WI38 (cell line): ENCODE measurements around the gene TUBGCP6.

Experiments used
- H3K4me3 ChIP-seq: 2 replicates; pipeline ENCODE4 v1.5.1; 2011; ENCODE audit warnings: low read depth, mild to moderate bottlenecking, control low read depth, low read length
- TF ChIP-seq, protein P1 (sequence below): IDR thresholded peaks from 2 replicates; pipeline ENCODE4 v1.5.1; 2012; ENCODE audit warnings: low read depth, mild to moderate bottlenecking, control low read depth, low read length

TUBGCP6 gene

DNA sequence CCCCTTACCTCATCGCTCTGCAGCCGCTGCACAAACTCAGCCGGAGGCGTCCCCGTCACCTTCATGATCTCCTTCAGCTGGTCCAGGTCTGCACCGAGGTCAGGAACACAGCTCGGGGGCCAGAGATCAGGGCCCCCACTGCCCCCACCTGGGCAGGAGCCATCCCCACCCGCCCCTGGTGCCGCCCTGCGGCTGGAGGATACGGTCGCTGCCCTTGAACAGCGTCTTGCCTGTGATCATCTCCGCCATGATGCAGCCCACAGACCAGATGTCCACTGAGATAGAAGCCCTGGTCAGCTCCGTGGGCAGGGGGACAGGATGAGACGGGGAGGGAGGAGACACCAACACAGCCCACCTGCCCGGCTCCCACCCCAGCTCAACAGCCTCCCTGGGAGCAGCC, 10.8 kb upstream of the TUBGCP6 start:
- TF ChIP-seq, protein P1, sequence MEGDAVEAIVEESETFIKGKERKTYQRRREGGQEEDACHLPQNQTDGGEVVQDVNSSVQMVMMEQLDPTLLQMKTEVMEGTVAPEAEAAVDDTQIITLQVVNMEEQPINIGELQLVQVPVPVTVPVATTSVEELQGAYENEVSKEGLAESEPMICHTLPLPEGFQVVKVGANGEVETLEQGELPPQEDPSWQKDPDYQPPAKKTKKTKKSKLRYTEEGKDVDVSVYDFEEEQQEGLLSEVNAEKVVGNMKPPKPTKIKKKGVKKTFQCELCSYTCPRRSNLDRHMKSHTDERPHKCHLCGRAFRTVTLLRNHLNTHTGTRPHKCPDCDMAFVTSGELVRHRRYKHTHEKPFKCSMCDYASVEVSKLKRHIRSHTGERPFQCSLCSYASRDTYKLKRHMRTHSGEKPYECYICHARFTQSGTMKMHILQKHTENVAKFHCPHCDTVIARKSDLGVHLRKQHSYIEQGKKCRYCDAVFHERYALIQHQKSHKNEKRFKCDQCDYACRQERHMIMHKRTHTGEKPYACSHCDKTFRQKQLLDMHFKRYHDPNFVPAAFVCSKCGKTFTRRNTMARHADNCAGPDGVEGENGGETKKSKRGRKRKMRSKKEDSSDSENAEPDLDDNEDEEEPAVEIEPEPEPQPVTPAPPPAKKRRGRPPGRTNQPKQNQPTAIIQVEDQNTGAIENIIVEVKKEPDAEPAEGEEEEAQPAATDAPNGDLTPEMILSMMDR = no peak
- no peak overlapping the region for H3K4me3 ChIP-seq

DNA sequence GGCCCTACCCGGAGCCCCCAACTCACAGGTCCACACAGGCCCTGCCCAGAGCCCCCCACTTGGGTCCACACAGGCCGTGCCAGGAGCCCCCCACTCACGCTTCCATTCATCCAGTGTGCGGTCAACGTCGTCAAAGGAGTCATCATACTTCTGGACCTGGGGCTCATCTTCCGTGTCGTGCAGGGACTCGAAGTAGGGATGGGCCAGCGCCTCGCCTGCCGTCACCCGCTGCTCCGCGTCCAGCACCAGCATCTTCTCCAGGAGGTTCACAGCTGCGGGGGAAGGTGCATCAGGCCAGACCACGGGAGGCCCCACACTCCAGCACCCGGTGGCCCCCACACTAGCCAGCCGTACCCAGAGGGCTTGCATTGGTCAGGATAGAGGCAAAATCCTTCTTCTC, 10.3 kb upstream of the TUBGCP6 start:
- TF ChIP-seq, protein P1 = no peak
- no peak overlapping the region for H3K4me3 ChIP-seq

DNA sequence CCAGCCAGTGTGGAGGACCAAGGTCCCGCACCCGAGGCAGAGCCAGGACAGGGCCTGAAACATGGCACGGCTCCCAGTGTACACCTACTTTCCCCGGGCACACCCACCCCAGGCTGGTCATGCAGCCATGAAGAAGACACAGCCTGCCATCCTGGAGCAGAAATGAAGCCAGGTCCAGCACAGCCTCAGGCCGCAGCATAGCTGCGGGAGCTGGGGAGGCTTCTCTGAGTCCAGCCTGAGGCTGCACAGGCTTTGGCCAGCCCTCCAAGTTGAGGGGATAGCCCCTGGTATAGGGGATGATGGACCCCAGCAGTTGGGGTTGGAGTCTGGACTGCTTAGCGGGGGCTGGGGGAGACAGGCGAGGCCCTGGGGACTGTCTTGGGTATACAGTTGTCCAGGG, 9.1 kb upstream of the TUBGCP6 start:
- H3K4me3 ChIP-seq = no peak overlapping the region
- TF ChIP-seq, protein P1 = no peak

DNA sequence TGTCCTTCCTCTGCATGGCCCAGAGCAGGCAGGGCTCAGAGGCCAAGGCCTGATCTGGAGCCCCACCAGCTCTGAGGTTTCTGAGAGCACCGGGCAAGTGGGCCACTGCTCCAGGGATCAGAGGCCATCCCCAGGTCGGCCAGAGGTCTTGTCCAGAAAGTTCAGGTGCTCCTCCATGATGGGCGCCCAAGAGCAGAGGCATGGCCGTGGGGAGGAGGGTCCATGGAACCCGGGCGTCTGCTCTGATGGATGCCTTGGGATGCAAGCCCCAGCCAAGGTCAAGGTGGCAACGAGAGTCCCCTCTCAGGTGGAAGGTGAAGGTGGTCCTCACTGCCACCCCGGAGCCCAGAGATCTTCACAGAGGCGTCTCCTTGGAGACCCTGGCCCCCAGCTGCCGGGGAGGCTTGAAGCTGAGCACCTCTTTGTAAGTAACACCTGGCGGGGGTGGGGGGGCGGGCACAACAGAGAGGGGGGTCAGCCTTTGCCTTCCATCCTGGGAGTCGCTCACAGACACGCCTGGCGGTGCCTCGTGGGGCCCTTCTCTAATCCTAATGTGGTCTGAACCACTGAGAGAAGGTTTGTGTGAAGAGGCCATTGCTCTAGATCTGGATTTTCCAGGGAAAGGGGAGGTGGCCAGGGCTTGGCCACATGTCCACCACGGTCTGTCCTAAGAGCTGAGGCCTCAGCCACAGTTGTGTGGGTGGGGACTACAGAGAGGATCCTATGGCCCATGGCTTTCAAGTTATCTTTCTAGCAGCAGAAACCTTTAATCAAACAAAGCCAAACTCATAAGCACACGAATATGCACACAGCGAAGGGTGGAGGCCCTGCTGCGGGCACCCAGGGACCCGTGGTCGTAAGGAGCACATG, 8.5 kb upstream of the TUBGCP6 start:
- no peak overlapping the region for H3K4me3 ChIP-seq
- TF ChIP-seq, protein P1 = no peak

DNA sequence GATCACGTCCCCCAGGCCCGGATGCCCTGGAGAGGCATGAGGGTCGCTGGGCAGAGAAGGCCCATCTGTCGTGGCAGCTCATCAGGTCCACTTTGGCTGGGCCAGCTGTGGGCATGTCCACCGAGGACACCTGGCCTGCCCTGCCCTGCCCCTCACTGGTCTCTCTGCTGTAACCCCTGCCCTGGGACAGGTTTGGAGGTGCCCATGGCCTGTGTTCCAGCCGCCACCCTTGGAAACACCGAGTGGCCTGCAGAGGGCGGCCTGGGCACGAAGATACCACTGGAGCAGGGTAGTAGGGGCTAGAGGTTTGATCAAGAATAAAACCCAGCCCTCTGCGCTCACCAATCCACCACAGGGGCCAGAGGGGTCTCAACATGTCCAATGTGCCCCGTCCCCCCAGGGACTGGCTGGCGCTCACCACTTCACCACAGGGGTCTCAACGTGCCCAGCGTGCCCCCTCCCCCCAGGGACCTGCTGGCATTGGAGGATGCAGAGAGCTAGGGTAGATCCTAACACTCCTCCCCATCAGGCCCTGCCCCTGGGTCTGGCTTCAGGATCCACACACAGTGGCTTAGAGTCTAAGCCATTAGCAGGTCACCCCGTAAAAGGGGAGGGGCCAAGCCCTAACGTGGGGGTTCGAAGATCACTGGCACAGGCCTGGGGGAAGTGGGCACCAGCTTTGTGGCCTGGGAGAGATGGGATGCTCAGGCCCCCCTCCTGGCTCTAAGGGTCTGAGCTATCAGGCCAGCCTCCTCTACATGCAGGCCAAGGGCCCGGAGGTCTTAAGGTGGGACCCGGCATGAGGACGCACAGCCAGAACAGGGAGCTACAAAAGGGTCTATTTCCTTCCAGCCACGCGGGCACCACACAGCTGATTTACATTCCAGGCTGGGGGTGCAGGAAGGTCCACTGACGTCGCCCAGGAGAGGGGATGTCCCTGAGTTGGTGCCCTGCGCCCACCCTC, 7.5 kb upstream of the TUBGCP6 start:
- TF ChIP-seq, protein P1 = peak; percentile 63
- no peak overlapping the region for H3K4me3 ChIP-seq

DNA sequence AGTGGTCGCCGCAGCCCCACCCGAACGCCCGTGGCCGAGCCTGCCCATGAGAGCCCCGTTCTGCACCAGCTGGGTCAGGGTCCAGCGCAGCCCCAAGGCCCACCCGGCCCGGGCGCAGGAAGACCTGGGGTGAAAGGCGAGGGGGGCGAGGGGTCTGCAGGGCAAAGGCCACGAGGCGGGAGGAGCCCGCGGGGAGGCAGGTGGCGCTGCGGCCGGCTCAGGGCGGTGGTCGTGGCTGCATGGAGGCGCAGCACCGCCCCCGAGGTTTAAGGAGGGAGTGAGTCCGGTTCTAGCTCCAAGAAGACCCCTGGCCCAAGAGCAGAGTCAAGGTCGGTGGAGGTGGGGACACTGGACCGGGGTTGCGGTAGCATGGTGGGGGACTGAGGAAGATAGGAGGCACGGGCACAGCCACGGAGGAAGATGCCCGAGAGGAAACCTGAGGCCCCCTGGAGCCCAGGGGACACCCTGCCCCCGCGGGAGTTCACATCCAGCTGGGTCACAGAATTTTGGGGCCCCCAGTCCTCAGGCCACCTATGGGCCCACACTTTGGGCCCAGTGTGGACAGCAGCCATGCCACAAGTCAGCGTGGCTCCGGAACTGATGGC, 6.8 kb upstream of the TUBGCP6 start:
- H3K4me3 ChIP-seq = no peak overlapping the region
- TF ChIP-seq, protein P1 = no peak
